Activated T-cell treated with anti-CD3 and anti-CD28 coated beads, Interleukin-2, amount 50 U/mL, for 1 hour (primary cell): ENCODE data around the gene EDN1.
"Not testable (repeated sequence)": the region's sequence is repeated elsewhere in the genome, so short reads cannot be mapped to it uniquely, and the experiment has no call there.

Experiments
- DNase-seq: peaks from one replicate; pipeline ENCODE4 v3.0.0-alpha.2; 2020

The EDN1 gene

DNA sequence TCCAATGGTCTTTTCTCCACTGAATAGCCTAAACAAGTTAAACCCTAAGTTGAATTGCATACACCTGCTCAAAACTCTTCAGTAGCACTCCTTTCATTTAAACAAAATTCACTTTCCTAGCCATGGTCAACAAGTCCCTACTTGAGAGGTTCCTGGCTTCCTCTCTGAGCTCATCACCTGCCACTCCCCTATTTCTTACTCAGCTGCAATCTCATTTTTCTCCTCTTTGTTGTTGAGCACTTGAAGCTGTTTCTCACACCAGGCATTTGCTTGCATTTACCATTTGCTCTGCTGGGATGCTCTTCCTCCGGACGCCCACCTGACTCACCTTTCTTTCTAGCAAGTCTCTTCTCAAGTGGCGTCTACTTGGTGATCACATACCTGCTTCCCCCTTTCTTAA lies 38.5 kb downstream of the EDN1 start:
- DNase-seq = no peak

DNA sequence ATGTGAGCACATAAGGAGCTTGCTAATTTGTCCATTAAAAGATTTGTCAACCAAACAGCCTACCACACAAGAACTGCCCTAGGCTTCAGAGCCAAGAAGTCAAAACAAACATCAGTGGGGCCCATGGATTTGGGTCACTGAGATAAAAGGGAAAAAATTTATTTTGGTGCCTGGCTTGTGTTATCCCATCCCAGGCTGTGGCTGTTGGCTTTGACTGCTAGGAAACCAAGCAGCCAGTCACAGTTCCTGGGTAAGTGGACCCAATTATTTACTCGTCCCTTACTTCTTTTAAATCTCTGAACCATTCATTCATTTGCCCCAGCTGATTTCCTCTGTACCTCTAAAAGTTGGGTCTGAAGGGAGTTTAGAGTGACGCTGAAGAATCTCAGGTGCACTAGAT lies 41.3 kb downstream of the EDN1 start:
- no peak for DNase-seq

DNA sequence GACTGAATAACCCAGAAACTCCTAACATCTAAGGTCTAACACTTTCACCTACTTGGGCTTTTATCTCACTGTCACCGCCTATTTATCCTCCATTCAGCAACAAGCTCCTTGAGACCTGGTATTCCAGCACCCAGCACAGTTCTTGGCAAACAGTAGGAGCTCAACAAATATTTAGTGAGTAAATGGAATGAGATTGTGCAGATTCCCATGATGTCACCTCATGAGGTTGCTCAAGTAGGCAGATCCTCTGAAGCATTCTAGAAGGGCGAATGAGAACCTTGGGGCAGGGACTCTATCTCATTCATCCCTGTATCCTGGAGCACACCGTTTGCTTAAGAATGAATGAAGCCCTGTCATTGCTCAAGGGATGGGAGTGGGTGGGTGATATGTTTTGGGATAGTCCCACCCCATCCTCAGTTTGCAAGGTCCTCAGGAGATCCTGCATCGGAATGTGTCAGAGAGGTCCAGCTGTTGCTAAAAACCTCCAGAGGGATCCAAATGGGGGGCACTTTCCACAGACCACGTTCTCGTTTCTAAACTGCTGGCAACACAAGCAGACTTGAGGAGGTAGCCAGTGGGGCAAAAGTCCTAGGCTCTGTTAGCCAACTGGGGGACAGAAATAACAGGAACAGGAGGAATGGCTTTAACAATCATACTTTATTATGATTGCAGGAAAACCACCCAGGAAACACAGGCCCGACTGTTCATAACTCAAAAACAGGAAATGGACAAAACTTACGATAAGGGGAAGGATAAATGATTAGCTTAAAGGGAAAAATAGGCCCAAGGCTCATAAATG lies 42.0 kb downstream of the EDN1 start:
- DNase-seq = no peak

DNA sequence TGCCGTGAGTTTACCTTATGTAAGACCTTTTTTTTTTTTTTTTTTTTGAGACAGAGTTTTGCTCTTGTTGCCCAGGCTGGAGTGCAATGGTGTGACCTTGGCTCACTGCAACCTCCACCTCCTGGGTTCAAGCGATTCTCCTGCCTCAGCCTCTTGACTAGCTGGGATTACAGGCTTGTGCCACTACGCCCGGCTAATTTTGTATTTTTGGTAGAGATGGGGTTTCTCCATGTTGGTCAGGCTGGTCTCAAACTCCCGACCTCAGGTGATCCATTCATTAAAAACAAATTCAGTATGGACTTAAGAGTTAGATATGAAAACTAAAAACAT lies 42.6 kb downstream of the EDN1 start:
- DNase-seq = not testable (repeated sequence)

DNA sequence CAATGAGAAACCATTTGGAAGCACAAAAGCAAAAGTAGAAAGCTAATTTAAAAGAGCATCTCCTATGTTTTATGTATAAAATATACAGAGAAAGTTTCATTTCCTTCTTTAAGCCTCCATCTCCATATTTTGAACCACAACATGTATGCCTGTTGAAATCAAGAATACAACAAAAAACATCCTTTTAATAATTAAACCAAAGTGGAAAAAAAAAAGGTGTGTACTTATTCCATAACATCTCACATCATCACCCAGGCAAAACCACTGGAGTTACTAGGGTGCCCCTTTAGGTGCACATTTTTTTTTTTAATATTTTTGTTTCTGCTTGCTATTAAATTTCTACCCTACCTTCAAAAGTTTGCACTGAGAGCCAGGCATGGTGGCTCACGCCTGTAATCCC lies 43.0 kb downstream of the EDN1 start:
- DNase-seq = no peak

DNA sequence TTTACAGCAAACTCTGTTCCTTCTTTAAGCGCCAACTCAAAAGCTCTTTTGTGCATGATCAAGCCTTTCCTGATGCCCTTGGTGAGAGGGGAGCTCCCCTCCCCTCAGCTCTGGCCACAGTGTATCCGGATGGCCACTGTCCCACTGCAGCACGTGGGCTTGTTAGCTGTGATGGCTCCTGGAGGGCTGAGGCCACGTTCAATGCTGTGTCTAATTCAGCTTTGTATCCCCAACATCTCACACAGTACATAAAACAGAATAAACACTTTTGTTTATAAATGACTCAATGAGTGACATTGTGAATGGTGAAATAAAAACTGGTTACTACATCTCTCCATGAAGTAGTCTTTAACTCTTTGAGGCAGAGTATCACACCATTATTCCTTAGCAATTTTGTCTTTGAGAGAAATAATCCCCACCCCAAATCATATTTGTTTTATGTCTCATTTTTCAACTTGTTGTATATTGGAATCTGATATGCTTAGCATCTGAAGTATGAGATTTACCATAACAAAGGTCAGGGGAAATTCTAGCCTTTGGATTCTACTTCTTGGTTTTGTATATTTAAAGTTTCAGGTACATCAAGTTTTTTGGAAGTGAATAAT lies 44.5 kb downstream of the EDN1 start:
- DNase-seq = no peak

DNA sequence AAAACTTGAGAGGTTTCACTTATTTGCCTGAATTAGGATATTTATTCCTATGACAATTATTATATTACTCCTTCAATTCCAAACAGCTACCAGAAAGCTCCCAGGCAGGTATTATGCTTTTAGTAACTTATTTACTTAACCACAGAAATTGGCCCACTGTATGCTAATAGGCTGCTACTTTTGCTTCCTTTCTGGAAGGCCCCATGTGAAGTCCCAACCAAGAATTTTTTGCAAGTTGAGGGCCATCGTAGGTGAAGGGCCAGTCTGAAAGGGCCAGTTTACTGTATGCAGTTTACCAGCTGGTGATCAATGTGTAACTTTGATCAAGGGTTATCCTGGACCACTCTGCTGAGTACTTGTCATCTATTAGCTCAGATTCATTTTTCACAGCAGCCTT lies 45.0 kb downstream of the EDN1 start:
- no peak for DNase-seq

DNA sequence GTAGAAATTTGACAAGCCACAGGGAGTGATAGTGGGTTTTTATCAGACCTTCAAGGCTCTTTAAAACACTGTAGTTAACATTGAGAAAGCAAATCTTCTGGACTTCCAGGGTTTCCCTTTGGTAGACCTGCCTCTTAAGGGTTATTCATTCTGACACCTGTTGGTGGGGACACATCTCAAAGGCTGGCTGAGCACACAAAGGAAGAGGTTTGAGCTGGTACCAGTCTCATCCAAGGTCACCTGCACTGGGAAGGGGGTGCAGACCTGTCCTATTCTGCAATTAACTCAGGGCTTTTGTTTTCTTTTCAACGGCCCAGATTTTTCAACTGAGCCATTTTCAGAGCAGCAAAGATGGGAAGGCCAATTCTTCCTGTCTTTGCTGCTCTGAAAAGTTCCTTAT lies 45.6 kb downstream of the EDN1 start:
- no peak for DNase-seq

DNA sequence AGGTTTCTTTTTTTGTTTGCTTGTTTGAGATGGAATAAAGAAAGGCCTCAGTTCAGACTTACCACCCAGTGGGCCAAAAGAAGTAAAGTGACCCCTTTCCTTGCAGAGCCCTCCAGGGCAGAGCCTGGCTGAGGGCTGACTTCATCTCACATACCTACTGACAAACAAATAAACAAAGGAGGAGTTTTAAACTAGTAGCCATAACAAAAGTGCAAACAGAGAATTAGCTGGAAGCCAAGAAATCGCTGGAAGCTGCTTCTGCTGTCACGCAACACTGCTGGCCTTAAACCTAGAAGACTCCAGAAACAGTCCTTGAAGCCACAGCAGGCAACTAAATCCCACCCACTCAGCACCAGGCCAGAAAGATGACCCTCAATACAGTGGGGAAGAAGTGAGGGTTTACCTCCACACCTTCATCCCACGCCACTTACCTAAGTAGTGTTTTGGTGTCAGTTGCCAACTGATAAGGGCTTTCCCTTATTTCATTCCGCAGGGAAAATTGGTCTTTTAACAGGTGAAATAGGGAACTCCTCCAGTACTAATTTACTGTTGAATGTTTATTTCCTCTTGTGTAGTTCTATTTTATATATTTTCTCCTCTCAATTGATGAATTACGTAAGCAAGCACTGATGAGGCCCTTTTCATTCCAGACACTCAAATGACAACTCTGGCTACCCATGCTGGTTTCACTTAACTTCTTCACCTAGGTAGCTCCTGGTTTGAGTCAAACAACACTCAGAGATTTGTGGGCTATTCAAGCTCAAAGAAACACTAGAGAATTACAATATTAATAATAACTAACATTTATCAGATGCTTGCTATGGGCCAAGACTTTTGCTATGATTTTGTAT lies 46.2 kb downstream of the EDN1 start:
- no peak for DNase-seq

DNA sequence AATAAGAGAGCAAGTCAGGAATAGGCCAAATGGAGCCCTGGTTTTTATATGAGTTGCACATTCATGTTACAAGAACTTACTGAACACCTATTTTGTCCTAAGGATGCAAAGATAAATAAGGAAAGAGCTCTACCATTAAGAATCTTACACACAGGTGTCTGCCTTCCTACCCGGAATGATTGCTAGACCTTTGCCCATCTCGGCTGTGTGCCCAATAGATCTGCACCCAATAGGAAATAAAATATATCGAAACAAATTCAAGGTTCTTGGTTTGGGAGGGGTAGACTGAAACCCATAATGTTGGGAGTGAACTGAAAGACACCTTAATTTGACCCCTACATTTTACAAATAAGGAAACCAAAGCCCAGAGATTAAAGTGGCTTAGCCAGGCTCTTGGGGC lies 48.9 kb downstream of the EDN1 start:
- no peak for DNase-seq

DNA sequence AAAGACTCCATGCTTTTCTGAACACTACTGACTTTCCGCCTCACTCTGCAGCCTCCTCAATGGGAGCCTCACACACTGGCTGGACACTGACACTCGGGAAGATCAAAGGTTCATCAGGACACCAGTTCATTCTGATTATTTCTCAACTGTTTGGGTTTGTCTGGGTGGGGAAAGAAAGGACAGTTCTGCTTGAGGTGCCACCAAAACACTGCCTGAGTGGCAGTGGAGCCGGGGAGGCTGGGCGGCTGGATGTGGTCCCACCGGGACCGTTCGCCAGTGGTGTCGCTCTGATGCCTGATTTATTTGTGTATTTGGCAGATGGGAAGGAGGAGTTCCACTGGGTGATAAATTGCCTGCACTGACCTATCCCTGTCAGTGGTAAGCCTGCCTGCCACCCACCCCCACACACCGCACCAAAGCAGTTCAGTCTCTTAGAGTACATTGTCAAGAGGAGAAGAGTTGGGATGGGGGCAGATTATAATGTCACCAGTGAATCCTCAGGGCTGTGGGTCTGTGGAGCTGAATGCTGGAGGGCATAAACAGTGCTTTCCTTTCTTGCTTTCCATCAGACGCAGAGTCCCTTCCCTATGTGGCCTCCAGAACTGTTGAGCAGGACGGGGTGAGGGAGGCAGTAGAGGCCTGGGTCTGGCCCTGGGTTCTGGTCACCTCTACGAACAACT lies 49.8 kb downstream of the EDN1 start:
- DNase-seq = no peak

DNA sequence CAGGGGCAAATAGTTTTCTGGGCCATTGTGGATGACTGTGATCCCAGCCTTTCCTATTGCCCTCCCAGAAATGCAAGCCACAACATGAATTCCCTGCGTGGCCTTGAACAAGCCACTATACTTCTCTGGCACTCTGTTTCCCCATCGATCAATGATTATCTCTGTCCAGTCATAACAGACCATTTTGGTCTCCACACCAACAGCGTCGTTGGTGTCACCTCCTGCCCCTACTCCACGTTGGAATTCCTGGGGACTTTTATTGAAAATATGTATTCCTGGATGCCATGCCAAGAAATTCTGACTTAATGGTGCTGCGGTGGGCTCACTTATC lies 50.3 kb downstream of the EDN1 start:
- DNase-seq = no peak

DNA sequence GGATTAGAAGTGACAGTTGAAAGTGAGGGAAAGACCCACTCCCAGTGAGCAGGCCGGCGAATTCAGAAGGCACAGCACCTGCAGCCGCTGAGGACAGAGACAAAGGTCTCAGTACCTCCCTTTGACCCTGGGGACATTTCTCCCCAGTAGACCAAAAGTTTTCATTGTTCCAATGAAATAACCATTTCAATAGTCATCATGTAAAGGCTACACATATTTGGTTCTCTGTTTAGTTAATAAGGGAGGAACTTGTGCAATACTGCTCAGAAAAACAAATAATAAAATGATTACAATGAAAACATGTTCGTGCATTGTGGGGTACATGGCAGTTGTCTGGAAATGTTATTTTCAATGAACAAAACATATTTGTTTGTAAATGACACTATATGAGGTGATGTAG lies 52.5 kb downstream of the EDN1 start:
- no peak for DNase-seq

DNA sequence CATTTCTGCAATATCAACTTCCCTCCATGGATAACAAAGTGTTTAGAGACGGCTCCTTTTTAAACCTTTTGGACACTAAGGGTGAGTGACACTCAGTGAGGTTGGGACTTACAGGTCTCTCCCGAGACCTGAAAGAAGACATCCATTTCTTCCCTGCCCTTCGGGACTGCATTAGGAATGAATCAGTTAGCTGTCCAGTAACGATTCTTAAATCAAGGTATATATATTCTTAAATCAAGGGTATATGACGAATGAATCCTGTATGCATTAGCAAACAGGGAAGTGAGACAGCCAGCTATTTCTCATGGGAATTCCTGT lies 52.9 kb downstream of the EDN1 start:
- DNase-seq = no peak

DNA sequence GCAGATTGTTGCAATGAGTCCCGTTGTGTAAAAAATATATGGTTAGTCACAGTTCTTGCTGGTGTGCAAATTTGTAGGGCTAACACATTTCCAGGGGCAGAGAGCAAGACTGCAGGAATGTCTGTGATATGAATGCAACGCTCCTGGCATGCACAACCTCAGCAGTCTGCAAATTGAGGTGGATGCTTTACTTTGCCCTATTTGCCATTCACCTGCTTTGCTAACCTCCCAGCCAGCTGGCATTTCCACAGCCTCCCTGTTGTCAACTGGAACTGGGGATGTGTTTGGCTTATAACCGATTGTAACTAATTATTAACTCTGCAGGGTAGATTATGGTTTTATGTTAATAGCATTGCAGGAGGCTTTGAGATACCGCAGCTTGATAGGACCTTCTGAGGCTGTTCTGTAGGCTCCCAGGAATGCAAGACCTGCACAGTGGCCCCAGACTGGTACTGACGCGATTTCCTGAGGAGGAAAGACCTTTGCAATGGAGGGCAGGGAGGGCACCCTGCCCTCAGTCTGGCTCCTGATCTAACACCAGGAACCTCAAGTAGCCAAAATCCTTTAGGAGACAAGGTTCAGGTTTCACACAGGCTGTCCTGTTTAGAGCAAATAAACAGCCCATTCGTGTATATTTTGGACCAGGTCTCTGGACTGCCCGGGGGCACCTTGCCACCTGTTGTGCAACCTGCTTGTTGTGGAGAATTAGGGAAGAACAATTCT lies 53.4 kb downstream of the EDN1 start:
- no peak for DNase-seq

DNA sequence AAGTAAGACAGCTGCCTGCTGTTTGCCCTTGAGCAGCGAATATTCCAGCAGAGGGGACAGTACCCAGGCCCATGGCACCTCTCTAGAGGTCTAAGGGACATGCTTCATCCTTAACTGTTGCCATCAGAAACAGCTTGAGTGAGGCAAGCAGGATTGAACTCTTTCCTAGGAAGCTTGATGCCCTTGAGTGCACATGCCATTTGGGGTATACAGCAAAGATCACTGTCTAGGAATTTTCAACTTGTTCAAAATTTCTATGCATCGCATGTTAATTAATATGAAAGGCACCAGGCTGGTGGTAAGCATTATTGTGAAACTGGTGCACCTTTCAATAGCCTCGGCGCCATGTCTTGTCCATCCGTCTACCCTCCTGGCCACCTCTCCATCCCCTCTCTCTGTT lies 54.1 kb downstream of the EDN1 start:
- no peak for DNase-seq

DNA sequence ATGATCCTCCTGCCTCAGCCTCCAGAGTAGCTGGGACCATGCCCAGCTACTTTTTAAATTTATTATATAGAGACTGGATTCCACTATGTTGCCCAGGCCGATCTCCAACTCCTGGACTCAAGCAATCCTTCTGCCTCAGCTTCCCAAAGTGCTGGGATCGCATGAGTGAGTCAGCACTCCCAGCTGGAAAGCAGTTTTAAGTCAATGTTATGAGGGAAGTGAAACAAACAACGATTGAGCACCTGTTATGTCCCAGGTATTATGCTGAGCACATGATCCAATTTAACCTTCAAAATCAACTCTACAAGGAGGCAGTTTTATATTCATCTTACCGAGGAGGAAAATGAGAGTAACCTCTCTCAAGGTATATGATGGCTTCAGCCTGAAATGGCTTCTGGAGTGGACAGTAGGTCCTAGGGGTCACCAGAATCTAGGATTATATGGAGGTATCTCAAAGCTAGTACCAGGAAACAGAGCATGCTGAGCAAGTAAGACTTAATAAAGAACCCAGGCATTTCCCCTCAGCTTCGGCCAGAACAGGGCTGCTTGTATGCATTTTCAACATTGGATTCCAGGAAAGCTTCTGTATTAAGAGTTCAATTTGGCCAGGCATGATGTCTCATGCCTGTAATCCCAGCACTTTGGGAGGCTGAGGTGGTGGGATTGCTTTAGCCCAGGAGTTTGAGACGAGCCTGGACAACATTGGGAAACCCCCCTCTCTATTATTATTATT lies 55.0 kb downstream of the EDN1 start:
- DNase-seq = no peak

DNA sequence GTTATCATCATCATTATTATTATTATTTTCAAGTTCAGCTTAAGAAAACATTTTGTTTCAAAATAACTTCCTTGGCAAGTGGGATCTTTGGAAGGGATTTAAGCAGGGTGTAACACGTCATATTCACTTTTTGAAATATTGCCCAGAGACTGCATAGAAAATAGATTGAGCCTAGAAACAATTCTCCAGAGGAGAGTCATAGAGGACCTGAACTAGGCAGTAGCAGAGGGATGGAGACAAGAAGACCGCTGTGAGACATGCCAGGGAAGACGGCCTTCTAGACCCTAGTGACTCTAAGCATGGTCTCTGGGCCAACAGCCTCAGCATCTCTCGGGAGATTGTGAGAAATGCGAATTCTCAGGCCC lies 55.5 kb downstream of the EDN1 start:
- DNase-seq = no peak
